GM21786 (cell line): ENCODE measurements around the gene IL1RAPL1.

Source experiments
- ATAC-seq: cut with Tn5 transposase; IDR thresholded peaks from one replicate; pipeline ENCODE4 v1.9.1; 2021; ENCODE audit not compliant: unreplicated experiment

The IL1RAPL1 gene

DNA sequence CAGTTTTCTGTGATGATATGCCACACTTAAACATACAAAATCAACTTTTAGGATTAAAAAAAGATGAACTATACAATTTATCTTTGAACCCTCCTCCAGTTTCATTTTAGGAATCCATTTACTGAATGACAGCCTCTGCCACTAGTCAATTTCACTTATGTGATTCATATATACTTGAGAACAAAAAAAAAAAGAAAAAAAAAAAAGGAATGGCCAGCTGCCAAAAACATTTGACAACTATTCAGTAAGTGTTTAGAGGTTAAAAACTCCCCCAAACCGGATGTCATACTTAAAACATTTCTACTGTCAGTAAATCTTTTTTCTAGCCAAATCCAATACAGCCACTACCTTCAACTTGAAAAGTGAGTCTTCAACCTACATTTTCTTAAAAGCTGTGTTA lies 1361.4 kb downstream of the IL1RAPL1 start:
- ATAC-seq, result no peak

GRCh38 chrX:29952016-29952415 lies 1364.8 kb downstream of the IL1RAPL1 start:
- ATAC-seq, result no peak

DNA sequence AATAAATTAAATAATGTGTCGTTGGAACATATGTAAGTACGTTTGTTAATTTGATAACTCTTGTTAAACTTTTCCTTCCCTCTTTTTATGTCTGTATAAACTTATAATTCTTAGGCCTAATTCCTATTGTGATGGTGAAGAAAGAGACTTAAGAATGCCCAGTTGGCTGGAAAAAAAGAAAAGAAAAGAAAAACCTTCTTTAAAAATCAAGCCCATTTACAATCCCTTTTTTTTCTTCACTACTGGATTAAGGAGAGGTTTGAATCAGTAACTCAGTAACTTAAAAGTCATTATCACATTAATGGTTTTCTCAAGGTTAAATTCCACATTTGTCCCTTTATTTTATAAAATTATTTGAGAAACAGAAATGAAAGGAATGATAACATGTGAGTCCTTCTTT lies 1374.8 kb downstream of the IL1RAPL1 start:
- ATAC-seq, result no peak

DNA sequence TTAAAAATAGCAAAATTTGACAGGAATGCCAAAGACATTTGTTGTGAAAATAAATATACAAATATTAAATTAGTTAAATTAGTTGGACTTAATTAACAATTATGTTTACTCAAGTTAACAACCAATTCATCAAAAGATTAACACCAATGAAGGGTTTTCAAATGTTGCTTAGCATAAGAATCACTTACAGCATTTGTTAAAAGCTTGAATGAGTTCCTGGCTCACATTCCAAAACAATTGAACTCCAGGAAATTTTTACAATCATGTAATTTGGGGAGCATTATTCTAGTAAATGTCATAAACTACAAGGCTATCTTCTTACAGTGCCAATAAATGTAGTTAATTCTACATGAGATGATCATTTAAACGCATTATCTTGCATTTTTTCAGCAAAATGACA lies 1378.4 kb downstream of the IL1RAPL1 start:
- ATAC-seq, result no peak

DNA sequence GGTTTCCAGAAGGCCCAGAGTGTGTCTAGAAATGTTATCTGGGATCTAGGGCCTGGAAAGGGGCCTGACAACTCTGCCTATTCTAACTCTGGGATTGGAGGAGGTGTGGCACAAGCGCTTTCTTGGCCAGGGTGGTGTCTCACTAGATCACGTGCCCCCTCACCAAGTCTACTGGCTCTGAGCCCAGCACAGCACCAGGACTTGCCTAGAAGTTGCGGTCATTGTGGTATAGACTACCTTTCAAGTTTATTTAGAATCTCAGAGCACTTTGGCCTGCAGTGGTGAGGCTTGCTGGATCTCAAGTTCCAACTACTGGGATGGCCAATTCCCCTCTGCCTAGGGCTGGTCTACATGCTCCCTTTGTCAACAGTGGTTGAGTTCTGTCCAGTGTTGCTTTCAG lies 1404.8 kb downstream of the IL1RAPL1 start:
- no peak for ATAC-seq

DNA sequence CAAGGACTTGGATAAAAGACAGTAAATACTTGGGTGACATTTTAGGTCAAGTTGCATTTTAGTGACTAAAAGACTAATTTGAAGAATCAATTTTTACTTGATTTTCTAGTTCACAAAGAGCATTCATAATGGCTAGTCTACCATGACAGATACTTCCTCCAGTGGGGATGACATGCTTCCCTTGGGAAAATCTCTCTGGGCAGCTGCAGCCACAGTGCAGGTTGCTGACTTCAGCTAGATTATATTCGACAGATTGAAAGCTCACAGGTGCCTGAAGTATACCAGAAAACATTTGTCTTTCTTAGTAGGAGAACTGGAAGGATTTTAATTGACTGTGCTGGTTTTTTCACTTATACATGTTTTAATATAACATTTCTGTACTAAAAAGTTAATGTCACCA lies 1418.6 kb downstream of the IL1RAPL1 start:
- ATAC-seq, result no peak
